CD4-positive, alpha-beta T cell treated with Interleukin-21 for 1 hour (primary cell): ENCODE data around the gene ALDH3A1.

Experiments used
- DNase-seq: peaks from one replicate; pipeline ENCODE4 v3.0.0-alpha.2; 2020

The ALDH3A1 gene

DNA sequence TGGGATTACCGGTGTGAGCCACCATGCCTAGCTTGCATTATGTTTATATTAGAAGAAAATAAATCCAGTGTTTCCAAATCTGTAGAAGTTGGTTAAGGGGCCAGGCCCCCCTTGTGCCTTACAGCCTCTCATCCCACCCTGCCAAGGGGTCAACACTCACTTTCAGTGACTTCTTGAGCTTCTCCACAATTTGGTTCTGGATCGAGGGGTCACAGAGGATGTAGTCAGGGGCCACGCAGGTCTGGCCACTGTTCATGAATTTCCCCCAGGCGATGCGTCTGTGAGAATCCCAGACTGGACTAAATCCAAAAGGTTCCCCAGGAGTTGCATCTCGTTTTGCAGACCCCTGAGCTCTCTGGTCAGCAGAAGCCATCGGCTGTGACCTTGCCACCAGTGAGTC, 7.2 kb downstream of the ALDH3A1 start:
- no peak for DNase-seq

DNA sequence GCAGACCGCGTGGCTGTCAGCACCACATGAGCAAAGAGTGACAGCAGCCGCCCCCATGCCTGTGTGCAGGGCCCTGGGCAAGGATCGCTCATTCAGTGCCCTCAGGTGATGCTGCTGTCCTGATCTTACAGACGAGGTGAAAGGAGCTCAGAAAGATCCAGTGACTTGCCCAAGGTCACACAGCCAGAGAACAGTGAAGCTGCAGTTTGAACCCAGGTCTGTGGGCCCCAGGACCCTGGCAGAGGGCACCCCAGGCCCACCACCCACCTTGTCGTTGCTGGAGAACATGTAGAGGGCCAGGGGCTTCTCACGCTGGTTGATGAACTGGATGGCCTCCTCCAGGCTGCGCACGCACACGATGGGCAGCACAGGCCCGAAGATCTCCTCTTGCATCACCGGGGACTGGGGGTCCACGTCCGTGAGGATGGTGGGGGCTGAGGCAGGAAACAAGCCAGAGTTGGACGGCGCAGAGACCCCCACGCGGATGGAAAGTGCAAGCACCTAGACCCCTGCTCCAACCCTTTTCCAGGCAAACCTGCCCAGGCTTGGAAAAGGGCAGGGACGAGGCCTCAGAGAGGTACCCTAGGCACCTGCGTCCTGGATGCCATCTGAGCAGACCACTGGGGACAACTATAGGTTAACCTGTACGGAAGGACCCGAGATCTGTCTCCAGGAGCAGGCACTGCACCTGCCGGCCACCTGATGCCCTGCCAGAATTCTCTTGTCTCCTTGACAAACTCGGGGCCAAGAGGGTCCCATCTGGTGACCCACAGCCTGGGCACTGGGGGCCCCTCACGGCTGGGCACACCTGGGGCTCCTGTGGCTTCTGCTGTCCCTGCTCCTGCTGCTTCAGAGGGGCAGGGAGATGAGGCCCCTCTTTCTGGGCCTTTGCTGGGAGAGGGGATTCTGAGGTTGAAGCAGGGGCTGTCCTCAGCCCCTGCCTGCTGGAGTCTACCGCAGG, 8.6 kb downstream of the ALDH3A1 start:
- DNase-seq, result no peak

DNA sequence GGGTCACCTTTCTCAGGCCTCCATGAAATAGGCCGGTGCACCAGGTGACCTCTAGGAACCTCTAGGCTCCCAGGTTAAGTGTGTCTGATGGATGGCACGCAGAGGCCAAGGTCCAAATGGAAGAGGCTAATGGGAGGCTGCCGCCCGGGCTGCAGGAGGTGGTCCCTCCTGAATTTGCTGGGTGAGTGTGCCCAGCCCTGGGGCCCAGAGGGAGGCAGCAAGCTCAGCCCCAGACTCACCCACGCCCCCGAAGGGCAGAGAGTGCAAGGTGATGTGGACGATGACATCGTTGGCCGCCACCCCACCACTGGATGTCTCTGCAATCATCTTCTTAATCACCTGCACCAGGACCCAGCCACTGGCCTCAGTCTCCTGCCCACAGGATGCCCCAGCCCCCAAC, 9.3 kb downstream of the ALDH3A1 start:
- no peak for DNase-seq

DNA sequence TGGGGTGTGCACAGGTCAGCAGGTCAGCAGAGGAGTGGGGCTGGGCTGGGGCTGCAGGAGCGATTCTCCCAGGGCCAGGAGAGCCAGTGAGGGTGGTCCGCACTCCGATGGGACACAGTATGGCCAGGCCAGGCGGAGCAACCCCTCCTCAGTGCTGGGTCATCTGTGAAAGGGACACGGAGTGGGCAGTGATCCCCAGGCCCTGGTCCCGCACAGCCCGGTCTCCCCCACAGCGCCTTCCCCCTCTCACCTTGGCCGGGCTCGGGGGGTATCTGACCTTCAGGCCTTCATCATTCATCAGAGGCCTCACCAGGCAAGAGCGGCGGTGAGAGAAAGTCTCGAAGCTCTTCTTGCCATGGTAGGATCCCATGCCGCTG, 10.0 kb downstream of the ALDH3A1 start:
- DNase-seq, result no peak

DNA sequence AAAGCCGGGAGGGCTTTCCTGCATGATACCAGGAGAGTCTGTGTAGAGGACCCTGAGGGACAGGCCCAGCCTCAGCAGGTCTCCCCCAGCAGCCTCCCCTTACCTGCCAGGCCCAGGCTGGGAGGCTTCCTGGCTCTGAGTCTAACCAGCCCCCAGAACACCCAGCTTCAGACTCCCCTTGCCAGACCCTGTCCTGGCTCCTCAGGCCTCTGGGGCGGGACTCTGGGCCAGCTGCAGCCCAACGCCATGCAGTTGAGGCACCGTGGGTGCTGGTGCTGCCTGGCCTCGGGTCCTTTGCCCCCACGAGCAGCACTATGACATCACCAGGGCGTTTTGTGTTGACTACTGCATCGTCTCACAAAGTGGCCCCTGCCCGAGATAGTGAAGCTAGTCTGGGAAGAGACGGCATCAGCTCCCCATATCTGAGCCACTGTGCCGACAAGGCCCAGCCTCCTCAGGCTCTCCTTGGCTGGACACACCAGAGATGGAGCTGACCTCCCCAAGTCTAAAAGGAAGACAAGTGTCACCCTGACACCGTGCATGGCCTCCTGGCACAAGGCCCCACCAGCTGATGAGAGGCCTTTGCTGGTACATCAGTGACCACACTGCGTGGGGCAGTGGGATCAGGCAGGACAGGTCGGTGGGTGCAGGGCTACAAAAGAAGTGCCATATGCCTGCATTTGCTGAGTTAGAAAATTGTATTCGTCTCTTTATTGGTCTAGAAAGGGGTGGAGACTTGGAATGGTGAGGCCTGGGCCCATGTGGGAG, 10.6 kb downstream of the ALDH3A1 start:
- no peak for DNase-seq

DNA sequence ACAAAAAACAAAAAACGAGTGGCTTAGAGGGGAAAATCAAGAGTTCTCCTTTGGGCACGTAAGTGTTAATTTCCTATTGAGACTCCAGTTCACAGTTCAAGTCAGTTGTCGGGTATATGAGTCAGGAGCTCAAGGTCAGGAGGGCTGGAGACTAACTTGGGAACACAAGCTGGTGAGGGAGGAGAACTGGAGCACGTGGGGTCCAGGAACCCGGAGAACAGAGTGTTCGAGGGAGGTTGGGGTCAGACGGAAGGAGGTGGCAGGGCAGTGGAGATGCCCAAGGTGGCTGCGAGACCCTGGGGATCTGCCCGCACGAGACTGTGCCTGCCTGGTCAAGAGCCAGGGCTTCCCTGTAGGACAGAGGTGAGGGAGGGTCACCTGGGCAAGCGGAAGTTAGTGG, 12.0 kb downstream of the ALDH3A1 start:
- no peak for DNase-seq

DNA sequence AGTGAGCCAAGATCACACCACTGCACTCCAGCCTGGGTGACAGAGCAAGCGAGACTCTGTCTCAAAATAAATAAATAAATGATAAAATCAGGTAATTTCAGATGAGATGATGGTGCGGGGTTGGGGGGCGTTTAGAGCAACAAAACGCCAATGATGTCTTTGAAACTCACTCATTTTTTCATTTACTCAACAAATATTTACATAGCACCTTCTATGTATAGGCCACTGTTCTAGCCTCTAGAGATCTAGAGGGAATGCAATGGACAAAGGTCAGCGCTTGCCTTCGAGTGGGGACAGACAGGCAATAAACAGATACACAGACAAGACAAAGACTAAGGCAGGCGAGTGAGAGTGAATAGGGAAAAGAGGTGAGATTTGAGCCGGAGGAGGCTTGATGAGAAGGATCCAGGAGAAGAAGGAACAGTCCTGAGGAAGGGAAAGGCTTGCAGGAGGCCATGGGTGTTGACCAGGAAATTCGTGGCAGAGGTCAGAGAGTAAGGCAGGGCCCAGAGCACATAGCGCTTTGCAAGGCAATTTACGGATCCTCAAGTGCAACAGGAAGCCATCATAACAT, 14.1 kb downstream of the ALDH3A1 start:
- no peak for DNase-seq

DNA sequence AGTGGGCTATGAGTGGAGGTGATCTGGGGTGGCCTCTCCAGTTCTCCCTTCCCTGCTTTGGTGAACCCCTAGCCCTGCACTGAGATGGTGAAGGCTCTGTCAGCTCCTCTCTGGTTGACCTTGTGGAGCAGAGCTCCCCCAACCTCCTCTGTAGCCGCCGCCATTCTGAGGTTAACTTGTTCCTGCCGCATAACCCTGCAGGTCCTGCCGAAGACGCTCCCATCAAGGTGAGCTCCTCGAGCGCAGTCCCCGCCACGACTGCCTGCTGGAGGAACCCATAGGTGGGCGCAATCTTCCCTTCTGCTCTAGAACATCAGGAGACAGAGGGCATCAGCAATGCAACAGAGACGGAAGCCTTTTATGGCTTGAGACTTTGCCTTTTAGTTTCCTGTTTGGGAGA, 16.5 kb downstream of the ALDH3A1 start:
- DNase-seq, result no peak

DNA sequence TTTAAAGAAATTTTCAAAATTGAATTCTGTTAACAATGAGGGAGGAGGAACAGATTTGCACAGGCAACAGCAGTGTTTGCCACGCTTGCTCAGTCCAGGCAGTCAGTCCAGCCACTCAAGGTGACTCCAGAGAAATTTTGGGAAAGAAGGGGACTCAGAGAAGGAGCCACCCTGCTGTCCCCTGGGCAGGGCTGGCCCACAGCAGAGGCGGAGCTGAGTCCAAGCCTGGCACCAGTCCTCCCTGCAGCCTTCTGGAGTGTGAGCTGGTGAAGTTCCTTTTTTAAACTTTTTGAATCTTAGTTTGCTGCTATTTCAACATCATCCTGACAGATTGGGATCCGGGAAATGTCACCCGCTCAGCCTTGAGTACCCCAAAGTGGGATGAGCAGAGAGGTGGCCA, 17.3 kb downstream of the ALDH3A1 start:
- DNase-seq, result no peak

DNA sequence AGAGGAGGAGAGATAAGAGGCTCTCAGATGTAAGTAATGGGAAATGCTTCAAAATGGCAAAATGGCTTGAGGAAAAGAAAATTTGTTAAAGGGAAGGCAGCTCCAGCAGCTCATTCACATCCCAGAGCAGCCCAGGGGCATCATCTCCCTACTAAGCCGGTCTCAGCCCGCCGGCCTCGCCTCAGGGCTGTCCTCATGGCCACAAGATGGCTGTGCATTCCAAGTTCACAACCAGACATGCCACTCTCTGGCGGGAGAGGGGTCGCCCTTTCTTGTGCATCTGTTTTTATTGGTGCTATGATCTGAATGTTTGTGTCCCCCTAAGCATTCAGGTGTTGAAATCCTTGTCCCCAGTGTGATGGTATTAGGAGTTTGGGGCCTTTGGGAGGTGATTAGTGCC, 18.2 kb downstream of the ALDH3A1 start:
- no peak for DNase-seq

DNA sequence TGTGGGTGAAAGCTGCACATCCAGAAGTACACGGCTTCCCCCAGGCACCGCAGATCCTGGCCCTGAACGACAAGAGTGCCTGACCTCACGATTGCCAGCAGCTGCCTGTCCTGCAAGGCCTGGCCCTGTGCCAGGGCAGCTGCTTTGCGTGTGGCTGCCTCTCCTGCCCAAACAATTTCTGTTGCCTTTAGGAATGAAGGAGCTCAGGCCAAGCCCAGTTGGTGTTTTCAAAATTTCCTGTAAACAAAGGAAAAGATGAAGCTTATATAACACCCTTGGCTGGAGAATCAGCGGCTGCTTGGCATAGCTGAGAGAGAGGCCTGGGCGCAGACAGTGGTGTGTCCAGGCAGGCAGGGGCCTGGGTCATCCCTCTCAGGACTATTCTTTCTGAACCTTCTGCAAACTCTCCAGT, 20.0 kb downstream of the ALDH3A1 start:
- DNase-seq, result no peak

DNA sequence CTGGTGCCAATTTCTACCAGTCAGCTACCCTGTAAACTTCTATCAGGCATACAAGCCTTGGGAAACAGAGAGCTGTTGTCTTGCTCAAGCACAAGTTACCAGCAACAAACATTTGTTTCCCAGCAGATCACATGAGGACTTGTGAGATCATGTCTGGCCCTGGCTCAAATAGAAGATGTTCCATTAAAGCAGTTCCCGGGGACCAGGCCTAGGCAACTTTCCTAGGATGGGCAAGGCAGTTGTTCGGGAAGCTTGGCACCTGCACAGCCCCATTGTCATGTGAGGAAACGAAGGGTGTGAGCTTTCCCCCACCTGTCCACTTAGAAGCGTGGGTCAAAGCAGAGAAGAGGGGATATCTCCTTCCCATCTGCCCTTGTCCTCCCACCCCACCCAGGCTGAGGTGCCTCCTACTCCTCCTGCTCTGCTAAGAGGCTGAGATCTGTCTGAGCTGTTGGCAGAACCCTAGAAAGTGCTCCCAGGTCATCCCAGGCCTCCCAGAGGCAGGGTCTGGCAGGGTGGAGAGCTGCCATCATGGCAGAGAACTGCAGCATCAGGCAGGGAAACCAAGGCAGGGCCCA, 20.5 kb downstream of the ALDH3A1 start:
- no peak for DNase-seq

DNA sequence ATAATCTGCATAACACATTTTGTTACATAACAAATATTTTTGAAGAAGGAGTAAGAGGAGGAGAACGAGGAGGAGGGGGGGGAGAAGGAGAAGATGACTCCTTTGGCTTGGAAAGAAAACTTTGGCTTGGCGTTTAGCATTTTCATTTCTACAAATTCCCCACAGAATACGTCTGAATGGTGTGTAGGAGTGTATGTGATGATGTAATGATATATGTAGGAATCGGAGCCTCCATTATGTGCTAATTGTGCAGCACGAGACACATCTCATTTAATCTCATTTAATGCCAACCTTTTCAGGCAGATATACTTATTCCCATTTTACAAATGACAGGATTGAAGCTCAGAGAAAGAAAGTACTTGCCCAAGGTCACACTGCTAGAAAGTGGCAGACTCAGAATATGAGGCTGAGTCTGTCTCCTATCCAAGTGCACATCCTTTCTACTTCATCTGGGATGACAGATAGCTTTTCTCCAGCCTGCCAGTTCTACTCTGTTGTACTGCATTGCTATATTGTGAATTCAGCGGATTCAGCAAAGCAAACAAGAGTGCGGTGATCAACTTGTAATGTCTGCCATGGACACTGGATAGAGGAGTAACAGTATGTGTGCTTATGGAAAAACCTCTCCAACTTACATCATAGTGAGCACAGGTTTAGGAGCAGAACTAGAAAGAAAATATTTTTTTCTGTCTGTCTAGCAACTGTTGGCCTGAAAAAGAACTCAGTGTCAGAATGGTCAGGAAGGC, 21.3 kb downstream of the ALDH3A1 start:
- DNase-seq, result no peak

DNA sequence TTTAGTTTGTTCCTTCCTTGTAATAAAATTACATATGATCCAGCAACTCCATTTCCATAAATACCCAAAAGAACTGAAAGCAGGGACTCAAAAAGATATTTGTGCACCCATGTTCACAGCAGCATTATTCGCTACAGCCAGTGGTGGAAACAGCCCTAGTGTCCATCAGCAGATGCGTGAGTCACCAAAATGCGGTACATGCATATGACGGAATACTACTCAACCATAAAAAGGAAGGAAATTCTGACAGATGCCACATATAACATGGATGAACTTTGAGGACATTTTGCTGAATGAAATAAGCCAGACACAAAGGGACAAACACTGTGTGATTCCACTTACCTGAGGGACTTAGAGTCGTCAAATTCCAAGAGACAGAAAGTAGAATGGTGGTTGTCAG, 22.6 kb downstream of the ALDH3A1 start:
- DNase-seq, result no peak

DNA sequence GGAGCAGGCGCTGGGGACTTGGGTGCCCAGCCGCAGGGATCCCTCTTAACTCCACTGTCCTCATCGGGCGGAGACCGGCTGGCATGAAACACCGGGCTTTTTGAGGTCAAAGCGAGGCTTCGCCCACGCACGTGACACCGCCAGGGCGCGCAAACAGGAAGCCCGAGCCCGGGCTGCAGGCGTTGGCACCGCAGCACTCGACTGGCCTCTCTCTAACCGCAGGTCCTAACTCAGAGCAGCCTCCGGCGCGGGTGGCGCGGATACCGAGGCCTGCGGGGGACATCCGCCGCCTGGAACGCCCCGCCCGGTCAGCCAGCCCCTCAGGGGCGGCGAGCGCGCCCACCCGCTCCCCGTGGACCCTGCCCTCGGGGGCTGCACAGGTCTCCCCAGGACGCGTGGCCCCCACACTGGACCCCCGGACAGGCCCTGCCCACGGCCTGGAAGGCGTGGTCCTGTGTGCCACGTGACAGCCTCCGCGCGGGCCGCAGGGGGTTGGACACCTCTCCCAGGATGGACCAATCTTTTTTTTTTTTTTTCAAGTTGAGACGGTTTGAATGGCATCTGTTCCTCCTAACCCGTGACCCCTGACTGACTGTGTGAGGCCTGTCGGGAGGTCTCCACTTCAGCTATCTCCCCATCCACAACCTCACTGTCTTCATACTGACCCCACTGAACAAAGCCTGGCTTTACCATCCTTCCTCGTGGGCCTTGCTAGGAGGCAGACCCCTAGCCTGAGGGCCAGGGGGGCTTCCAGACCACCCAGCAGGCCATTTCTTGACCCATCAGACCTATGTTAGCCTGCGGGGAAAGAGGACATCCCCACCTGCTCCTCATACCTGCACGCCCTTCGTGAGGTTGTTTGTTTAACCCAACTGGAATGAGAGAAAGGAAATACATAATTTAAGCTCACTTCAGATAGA, 23.3 kb downstream of the ALDH3A1 start:
- DNase-seq, result peak; percentile 54

DNA sequence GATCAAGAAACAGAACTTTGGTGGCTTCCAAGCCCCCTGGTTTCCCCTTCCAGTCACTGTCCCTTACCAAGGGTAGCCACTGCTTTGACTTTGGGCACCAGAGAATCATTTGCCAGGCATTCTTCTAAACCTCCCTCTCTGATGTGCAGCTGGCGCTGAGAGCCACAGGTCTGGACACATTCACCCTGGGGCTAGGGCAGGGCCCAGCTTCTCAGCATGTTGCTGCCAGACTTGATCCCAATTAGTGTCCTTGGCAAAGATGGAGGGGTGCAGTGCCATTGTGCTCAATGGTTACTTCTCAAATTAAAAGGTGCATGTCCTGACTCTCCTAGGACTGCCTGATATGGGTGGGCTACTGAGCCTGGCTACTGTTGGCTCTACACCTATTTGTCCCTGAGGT, 24.1 kb downstream of the ALDH3A1 start:
- no peak for DNase-seq

DNA sequence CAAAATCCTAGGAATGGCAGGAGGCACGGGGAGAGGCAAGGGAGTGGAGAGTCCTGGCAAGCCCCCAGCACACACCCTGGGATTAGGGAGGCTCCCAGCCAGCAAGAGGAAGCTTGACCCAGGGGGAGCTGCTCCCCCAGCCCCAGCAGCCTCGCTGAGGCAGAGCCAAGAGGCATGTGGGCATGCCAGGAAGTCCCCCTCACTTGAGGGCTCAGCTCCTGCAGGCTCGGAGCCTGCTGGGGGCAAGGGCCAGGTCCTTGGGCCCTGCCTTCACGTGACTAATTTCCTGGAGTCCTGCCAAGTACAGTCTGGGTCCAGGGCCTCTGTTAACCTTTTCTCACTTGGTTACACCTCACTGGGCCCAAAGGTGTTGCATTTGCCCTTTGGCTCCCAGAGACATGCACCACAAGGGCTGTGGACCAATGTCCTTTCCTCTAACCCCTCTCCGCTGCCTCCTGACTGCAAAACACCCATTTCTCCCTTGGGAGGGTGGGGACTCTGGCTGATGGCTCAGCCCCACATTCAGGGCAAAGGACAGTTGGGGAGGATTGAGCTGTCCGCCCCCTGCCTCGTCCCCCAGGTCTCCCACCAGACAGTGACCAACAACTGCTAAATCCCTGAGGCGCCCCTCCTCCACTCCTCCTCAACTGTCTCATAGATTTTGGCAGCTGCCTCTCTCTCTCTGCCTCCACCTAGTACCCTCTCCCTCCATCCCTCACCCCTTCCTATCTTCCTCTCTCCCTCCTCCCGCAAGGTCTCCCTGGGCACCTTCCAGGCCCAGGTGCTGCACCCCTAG, 27.3 kb downstream of the ALDH3A1 start:
- no peak for DNase-seq

DNA sequence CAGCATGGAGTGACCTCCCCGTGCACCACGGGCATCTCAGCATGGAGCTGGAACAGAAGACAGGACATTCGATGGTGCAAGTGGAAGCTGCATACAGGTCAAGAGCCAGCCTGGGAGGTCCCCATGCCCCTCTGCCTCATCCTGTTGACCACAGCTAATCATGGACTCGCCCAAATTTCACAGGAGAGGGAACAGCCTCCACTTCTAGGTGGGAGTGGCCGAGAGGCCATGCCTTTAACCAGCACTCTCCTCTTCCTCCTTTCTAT, 28.0 kb downstream of the ALDH3A1 start:
- DNase-seq, result no peak

DNA sequence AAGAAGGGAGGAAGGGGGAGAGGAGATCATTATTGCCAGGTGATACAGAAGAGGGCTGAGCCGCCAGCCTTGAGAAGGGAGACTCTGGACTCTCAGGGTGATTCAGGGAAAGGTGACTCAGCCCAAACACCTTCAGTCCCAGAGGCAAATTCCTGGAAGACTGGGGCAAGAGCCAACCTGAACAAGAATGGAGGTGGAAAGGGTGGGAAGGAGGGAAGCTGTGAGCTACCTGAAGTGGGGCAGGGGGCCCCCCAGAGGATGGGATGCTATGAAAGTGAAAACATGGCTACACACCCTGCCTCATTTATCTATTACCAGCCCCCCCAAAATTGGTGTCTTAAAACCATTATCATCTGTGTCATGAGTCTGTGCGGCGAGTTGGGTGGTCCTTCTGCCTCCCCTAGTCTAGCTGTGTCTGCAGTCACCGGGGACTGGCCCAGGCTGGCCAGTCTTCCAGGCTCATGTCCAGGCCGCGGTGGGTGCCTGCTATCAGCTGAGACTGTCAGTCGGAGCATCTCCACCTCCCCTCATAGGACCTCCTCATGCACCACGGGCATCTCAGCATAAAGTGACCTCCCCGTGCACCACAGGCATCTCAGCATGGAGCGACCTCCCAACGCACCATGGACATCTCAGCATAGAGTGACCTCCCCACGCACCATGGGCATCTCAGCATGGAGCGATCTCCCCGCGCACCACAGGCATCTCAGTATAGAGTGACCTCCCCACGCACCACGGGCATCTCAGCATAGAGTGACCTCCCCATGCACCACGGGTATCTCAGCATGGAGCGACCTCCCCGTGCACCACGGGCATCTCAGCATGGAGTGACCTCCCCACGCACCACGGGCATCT, 28.5 kb downstream of the ALDH3A1 start:
- no peak for DNase-seq
